ENCODE results near the gene PTPRM.

The PTPRM gene

DNA sequence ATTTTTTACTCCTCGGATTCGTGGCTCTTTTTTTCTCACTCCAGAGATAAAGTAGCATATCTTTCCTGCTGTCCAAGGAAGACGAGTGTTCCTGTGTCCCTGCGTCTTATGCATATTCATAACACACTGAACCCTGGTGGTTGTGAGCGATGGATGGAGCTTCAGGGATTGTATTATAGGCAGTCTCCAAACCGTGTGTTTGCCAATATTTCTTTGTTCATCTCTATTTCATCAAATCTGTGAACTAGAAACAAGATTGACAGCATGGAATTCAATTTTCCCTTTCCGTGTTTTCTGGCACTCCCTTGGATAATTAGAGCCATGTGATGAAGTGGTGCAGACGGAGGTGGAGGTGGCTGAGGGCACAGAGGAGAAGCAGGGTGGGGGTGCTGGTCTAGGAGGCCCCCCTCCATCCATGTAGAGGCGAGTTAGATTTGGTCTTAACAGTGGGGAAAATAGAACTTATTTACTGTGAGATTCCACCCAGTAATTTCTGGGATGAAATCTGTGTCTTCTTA, 240.9 kb downstream of the PTPRM start:
- H2AFZ ChIP-seq (ENCODE audit: low read length): no peak overlapping the region
- H3K4me3 ChIP-seq (ENCODE audit: low read length, poor library complexity, severe bottlenecking): no peak overlapping the region
- no peak overlapping the region for H3K9ac ChIP-seq (ENCODE audit: low read depth, low read length, poor library complexity, severe bottlenecking)
- H3K9me2 ChIP-seq (replicated peaks; ENCODE audit: low read depth, low read length): no peaks in the 10 kb centered on the region
- TF ChIP-seq, protein P1, sequence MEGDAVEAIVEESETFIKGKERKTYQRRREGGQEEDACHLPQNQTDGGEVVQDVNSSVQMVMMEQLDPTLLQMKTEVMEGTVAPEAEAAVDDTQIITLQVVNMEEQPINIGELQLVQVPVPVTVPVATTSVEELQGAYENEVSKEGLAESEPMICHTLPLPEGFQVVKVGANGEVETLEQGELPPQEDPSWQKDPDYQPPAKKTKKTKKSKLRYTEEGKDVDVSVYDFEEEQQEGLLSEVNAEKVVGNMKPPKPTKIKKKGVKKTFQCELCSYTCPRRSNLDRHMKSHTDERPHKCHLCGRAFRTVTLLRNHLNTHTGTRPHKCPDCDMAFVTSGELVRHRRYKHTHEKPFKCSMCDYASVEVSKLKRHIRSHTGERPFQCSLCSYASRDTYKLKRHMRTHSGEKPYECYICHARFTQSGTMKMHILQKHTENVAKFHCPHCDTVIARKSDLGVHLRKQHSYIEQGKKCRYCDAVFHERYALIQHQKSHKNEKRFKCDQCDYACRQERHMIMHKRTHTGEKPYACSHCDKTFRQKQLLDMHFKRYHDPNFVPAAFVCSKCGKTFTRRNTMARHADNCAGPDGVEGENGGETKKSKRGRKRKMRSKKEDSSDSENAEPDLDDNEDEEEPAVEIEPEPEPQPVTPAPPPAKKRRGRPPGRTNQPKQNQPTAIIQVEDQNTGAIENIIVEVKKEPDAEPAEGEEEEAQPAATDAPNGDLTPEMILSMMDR (conservative IDR thresholded peaks at IDR 0.05; ENCODE audit: low read length): no peak
- no peak for TF ChIP-seq EZH2phosphoT487 (IDR thresholded peaks at IDR 0.05; ENCODE audit: borderline replicate concordance)
- H3K27me3 ChIP-seq (ENCODE audit: insufficient read depth, low read length, poor library complexity, severe bottlenecking): no peaks in the 10 kb centered on the region
- no peaks in the 10 kb centered on the region for H3K4me1 ChIP-seq (ENCODE audit: insufficient read depth, low read length, poor library complexity, severe bottlenecking)
- no peaks in the 10 kb centered on the region for H4K20me1 ChIP-seq (ENCODE audit: insufficient read depth, low read length, poor library complexity, severe bottlenecking)
- H3K36me3 ChIP-seq (ENCODE audit: insufficient read depth, low read length): no peaks in the 10 kb centered on the region
- H3K4me2 ChIP-seq (ENCODE audit: low read depth, low read length, poor library complexity, severe bottlenecking): no peak overlapping the region
- no peaks in the 10 kb centered on the region for H3F3A ChIP-seq (ENCODE audit: low read depth)
- H3K79me2 ChIP-seq (ENCODE audit: insufficient read depth, low read length): no peaks in the 10 kb centered on the region
- H3K9me3 ChIP-seq (ENCODE audit: insufficient read depth, low read depth, low read length): no peaks in the 10 kb centered on the region; the same call in 1 of the 2 replicates

DNA sequence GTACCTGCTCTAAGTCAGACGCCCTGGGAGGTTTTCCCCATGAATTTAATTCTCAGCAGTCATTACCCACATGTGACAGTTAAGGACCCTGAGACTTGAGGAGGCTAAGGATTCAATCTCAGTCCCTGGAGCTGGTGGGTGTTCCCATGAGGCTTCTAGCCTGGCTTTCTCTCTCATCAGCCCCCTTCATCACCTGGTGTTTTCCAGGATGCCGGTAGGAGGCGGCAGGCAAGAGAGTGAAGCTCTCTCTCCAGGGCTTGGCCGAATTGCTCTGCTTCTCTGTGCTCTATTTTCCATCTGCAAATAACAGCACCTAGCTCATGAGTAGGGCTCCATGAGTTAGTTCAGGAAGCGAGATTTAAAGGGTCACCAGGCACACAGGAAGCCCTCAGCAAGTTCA, 241.9 kb downstream of the PTPRM start:
- Histone ChIP-seq H2AFZ (ENCODE audit: low read length) (no peak overlapping the region), H3K4me2 (ENCODE audit: low read depth, low read length, poor library complexity, severe bottlenecking) (no peak overlapping the region), H3K4me1 (ENCODE audit: insufficient read depth, low read length, poor library complexity, severe bottlenecking) (no peaks in the 10 kb centered on the region), H3K36me3 (ENCODE audit: insufficient read depth, low read length) (no peaks in the 10 kb centered on the region), H3K79me2 (ENCODE audit: insufficient read depth, low read length) (no peaks in the 10 kb centered on the region), H3K9me3 (ENCODE audit: insufficient read depth, low read depth, low read length) (peaks cover 1% of the 10 kb centered on the region; the same call in 1 of the 2 replicates), H3K4me3 (ENCODE audit: low read length, poor library complexity, severe bottlenecking) (no peak overlapping the region), H3K27me3 (ENCODE audit: insufficient read depth, low read length, poor library complexity, severe bottlenecking) (no peaks in the 10 kb centered on the region), H3F3A (ENCODE audit: low read depth) (no peaks in the 10 kb centered on the region), H3K9me2 (replicated peaks; ENCODE audit: low read depth, low read length) (no peaks in the 10 kb centered on the region), H4K20me1 (ENCODE audit: insufficient read depth, low read length, poor library complexity, severe bottlenecking) (no peaks in the 10 kb centered on the region), H3K9ac (ENCODE audit: low read depth, low read length, poor library complexity, severe bottlenecking) (no peak overlapping the region)
- TF ChIP-seq, protein P1 (conservative IDR thresholded peaks at IDR 0.05; ENCODE audit: low read length): no peak
- TF ChIP-seq EZH2phosphoT487 (IDR thresholded peaks at IDR 0.05; ENCODE audit: borderline replicate concordance): no peak

DNA sequence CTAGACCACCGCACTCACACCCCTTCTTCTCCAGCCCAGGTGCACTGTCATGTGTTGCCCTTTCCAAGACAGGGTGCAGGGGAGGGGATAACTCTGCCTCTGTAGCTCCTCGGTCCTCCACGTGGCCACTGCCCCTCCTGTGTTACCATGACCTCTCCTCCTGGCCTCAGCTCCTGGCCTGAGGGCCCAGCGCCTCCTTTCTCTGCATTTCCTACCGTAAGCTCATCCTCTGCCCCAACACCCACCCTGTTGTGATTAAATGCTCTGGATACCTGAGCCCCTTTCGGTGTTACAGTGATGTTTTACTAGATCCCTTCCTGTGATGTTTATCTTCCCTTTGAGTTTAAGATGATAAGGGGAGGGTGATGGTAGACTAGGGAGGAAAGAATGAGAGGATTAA, 242.3 kb downstream of the PTPRM start:
- Histone ChIP-seq H3K9me3 (ENCODE audit: insufficient read depth, low read depth, low read length) (peaks cover 6% of the 10 kb centered on the region; the same call in 1 of the 2 replicates), H3K4me3 (ENCODE audit: low read length, poor library complexity, severe bottlenecking) (no peak overlapping the region), H3K9me2 (replicated peaks; ENCODE audit: low read depth, low read length) (no peaks in the 10 kb centered on the region), H3K79me2 (ENCODE audit: insufficient read depth, low read length) (no peaks in the 10 kb centered on the region), H3K27me3 (ENCODE audit: insufficient read depth, low read length, poor library complexity, severe bottlenecking) (no peaks in the 10 kb centered on the region), H3K36me3 (ENCODE audit: insufficient read depth, low read length) (no peaks in the 10 kb centered on the region), H4K20me1 (ENCODE audit: insufficient read depth, low read length, poor library complexity, severe bottlenecking) (no peaks in the 10 kb centered on the region), H2AFZ (ENCODE audit: low read length) (no peak overlapping the region), H3K9ac (ENCODE audit: low read depth, low read length, poor library complexity, severe bottlenecking) (no peak overlapping the region), H3K4me1 (ENCODE audit: insufficient read depth, low read length, poor library complexity, severe bottlenecking) (no peaks in the 10 kb centered on the region), H3F3A (ENCODE audit: low read depth) (no peaks in the 10 kb centered on the region), H3K4me2 (ENCODE audit: low read depth, low read length, poor library complexity, severe bottlenecking) (no peak overlapping the region)
- TF ChIP-seq EZH2phosphoT487 (IDR thresholded peaks at IDR 0.05; ENCODE audit: borderline replicate concordance): no peak
- TF ChIP-seq, protein P1 (conservative IDR thresholded peaks at IDR 0.05; ENCODE audit: low read length): no peak

Data from Loucy (cell line).